ENCODE results near the gene MACROD2.
A peak's percentile ranks its signal among the peaks of the same experiment; 100 is the strongest.

The MACROD2 gene

GRCh38 chr20:14555676-14556075 is 560.4 kb downstream of the MACROD2 start:
- no peak for TF ChIP-seq CTCF (IDR thresholded peaks at IDR 0.05; ENCODE audit: insufficient read depth, low read length, missing control alignments)
- ChIA-PET POLR2A (no interaction called here), CTCF (no interaction called here)
- DNase-seq (ENCODE audit: low read depth, low spot score) = no peak
- no peak overlapping the region for H3K4me3 ChIP-seq (ENCODE audit: low read depth, low read length)

GRCh38 chr20:14556206-14556605 is 560.9 kb downstream of the MACROD2 start:
- POLR2A ChIA-PET = no interaction called here
- H3K4me3 ChIP-seq (ENCODE audit: low read depth, low read length) = no peak overlapping the region
- TF ChIP-seq CTCF (IDR thresholded peaks at IDR 0.05; ENCODE audit: insufficient read depth, low read length, missing control alignments) = no peak
- DNase-seq (ENCODE audit: low read depth, low spot score) = no peak
- CTCF ChIA-PET = no interaction called here

GRCh38 chr20:14559612-14560011 is 564.3 kb downstream of the MACROD2 start:
- no peak for TF ChIP-seq CTCF (IDR thresholded peaks at IDR 0.05; ENCODE audit: insufficient read depth, low read length, missing control alignments)
- DNase-seq (ENCODE audit: low read depth, low spot score) = no peak
- ChIA-PET POLR2A (no interaction called here), CTCF (no interaction called here)
- H3K4me3 ChIP-seq (ENCODE audit: low read depth, low read length) = no peak overlapping the region

GRCh38 chr20:14561741-14562221 is 566.5 kb downstream of the MACROD2 start:
- CTCF ChIA-PET = no interaction called here
- H3K4me3 ChIP-seq (ENCODE audit: low read depth, low read length) = no peak overlapping the region
- DNase-seq (ENCODE audit: low read depth, low spot score) = peak; percentile 40
- TF ChIP-seq CTCF (IDR thresholded peaks at IDR 0.05; ENCODE audit: insufficient read depth, low read length, missing control alignments) = no peak
- POLR2A ChIA-PET = no interaction called here

- TF ChIP-seq CTCF (IDR thresholded peaks at IDR 0.05; ENCODE audit: insufficient read depth, low read length, missing control alignments) = no peak
- DNase-seq (ENCODE audit: low read depth, low spot score) = no peak
- CTCF ChIA-PET = no interaction called here
- POLR2A ChIA-PET = no interaction called here
- H3K4me3 ChIP-seq (ENCODE audit: low read depth, low read length) = no peak overlapping the region
Observed at GRCh38 chr20:14562981-14563380, 567.7 kb downstream of the MACROD2 start.

- ChIA-PET POLR2A (no interaction called here), CTCF (no interaction called here)
- H3K4me3 ChIP-seq (ENCODE audit: low read depth, low read length) = no peak overlapping the region
- no peak for TF ChIP-seq CTCF (IDR thresholded peaks at IDR 0.05; ENCODE audit: insufficient read depth, low read length, missing control alignments)
- peak; percentile 16 for DNase-seq (ENCODE audit: low read depth, low spot score)
Observed at GRCh38 chr20:14566505-14566904, 571.2 kb downstream of the MACROD2 start.
